DOHH2 (cell line): ENCODE data around the gene ZNRF3.

Experiments used
- H3F3A ChIP-seq: fragments of 200-600 bp; sonication (generic), shearing (Covaris generic); 2 replicates; pipeline ENCODE4 v1.6.0; 2016; ENCODE audit warnings: antibody characterized with exemption, mild to moderate bottlenecking; ENCODE audit not compliant: control insufficient read depth, insufficient read depth
- H3K27ac ChIP-seq: fragments of 200-600 bp; sonication (generic); 2 replicates; pipeline ENCODE4 v1.5.1; 2014; ENCODE audit warnings: low read depth, mild to moderate bottlenecking, low read length, moderate library complexity
- H3K27me3 ChIP-seq: fragments of 200-600 bp; sonication (generic); 2 replicates; pipeline ENCODE4 v1.6.1; 2014; ENCODE audit warnings: mild to moderate bottlenecking, low read length, mixed read lengths; ENCODE audit not compliant: control insufficient read depth
- H3K36me3 ChIP-seq: fragments of 200-600 bp; sonication (generic); 2 replicates; pipeline ENCODE4 v1.6.1; 2014; ENCODE audit warnings: mild to moderate bottlenecking, low read length, moderate library complexity, mixed read lengths; ENCODE audit not compliant: control insufficient read depth
- H3K4me1 ChIP-seq: fragments of 200-600 bp; sonication (generic); 2 replicates; pipeline ENCODE4 v1.6.1; 2014; ENCODE audit warnings: mild to moderate bottlenecking, low read length, mixed read lengths; ENCODE audit not compliant: control insufficient read depth
- H3K4me2 ChIP-seq: fragments of 200-600 bp; sonication (generic); 2 replicates; pipeline ENCODE4 v1.6.0; 2014; ENCODE audit warnings: mild to moderate bottlenecking, low read length, moderate library complexity
- H3K4me3 ChIP-seq: fragments of 200-600 bp; sonication (generic); 2 replicates; pipeline ENCODE4 v1.5.1; 2014; ENCODE audit warnings: mild to moderate bottlenecking, low read length, mixed read lengths
- H3K79me2 ChIP-seq: fragments of 200-600 bp; sonication (generic); 2 replicates; pipeline ENCODE4 v1.6.1; 2014; ENCODE audit warnings: mild to moderate bottlenecking, low read length, mixed read lengths; ENCODE audit not compliant: control insufficient read depth
- H3K9me2 ChIP-seq: fragments of 200-600 bp; sonication (generic); replicated peaks from 2 replicates; pipeline ENCODE4 v1.6.1; 2014; ENCODE audit warnings: mild to moderate bottlenecking, low read length, mixed read lengths; ENCODE audit not compliant: control insufficient read depth
- H3K9me3 ChIP-seq: fragments of 200-600 bp; sonication (generic); 2 replicates; pipeline ENCODE4 v1.6.1; 2014; ENCODE audit warnings: antibody characterized with exemption, low read length, mixed read lengths; ENCODE audit not compliant: control insufficient read depth, insufficient read depth
- H4K20me1 ChIP-seq: fragments of 200-600 bp; sonication (generic); 2 replicates; pipeline ENCODE4 v1.6.0; 2014; ENCODE audit warnings: low read depth, mild to moderate bottlenecking, antibody characterized with exemption, low read length, moderate library complexity; ENCODE audit not compliant: control insufficient read depth, insufficient read depth
- EZH2phosphoT487 ChIP-seq: fragments of 200-600 bp; sonication (generic); IDR thresholded peaks from 2 replicates; pipeline ENCODE4 v1.6.1; 2017; ENCODE audit warnings: borderline replicate concordance, mild to moderate bottlenecking, antibody characterized with exemption, low read length, moderate library complexity, mixed read lengths
- TF ChIP-seq, protein P1 (sequence below): fragments of 200-600 bp; sonication (generic); IDR thresholded peaks from one replicate; pipeline ENCODE4 v1.5.1; 2014; ENCODE audit warnings: antibody characterized with exemption, mild to moderate bottlenecking, low read depth, low read length; ENCODE audit not compliant: poor library complexity, severe bottlenecking

The ZNRF3 gene

DNA sequence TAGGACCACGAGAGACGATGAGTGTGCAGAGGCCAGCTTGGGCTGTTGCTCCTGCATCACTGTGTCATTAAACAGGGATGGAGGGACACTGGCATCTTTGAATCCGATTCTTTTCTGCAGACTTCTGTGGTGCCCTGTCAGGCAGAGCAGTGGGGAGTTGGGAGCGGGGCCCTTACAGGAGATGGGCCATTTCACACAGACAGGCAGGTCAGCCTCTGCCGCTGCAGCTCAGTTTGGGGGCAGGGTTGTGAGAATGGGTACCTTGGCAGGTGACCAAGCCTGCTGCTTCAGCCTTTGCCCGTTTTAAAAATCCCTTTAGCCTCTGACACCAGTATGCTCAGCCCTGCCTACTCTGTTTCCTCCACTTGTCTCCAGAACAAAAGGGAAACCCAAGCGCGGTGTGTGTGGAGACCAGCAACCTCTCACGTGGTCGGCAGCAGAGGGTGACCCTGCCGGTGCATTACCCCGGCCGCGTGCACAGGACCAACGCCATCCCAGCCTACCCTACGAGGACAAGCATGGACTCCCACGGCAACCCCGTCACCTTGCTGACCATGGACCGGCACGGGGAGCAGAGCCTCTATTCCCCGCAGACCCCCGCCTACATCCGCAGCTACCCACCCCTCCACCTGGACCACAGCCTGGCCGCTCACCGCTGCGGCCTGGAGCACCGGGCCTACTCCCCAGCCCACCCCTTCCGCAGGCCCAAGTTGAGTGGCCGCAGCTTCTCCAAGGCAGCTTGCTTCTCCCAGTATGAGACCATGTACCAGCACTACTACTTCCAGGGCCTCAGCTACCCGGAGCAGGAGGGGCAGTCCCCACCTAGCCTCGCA lies 165.7 kb downstream of the ZNRF3 start:
- Histone ChIP-seq H3K4me2 (no peak overlapping the region), H3K79me2 (no peaks in the 10 kb centered on the region), H3K27me3 (no peaks in the 10 kb centered on the region), H3K36me3 (no peaks in the 10 kb centered on the region), H3K4me1 (no peaks in the 10 kb centered on the region), H3K27ac (no peak overlapping the region), H3K9me2 (no peaks in the 10 kb centered on the region), H3F3A (no peaks in the 10 kb centered on the region), H3K4me3 (no peak overlapping the region), H3K9me3 (no peaks in the 10 kb centered on the region), H4K20me1 (no peaks in the 10 kb centered on the region)
- TF ChIP-seq EZH2phosphoT487: no peak
- TF ChIP-seq, protein P1, sequence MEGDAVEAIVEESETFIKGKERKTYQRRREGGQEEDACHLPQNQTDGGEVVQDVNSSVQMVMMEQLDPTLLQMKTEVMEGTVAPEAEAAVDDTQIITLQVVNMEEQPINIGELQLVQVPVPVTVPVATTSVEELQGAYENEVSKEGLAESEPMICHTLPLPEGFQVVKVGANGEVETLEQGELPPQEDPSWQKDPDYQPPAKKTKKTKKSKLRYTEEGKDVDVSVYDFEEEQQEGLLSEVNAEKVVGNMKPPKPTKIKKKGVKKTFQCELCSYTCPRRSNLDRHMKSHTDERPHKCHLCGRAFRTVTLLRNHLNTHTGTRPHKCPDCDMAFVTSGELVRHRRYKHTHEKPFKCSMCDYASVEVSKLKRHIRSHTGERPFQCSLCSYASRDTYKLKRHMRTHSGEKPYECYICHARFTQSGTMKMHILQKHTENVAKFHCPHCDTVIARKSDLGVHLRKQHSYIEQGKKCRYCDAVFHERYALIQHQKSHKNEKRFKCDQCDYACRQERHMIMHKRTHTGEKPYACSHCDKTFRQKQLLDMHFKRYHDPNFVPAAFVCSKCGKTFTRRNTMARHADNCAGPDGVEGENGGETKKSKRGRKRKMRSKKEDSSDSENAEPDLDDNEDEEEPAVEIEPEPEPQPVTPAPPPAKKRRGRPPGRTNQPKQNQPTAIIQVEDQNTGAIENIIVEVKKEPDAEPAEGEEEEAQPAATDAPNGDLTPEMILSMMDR: no peak

GRCh38 chr22:29049655-29050263 lies 166.4 kb downstream of the ZNRF3 start:
- Histone ChIP-seq H3K27me3 (no peaks in the 10 kb centered on the region), H3K4me2 (no peak overlapping the region), H3K36me3 (no peaks in the 10 kb centered on the region), H4K20me1 (no peaks in the 10 kb centered on the region), H3K9me2 (no peaks in the 10 kb centered on the region), H3K4me1 (no peaks in the 10 kb centered on the region), H3K9me3 (no peaks in the 10 kb centered on the region), H3F3A (no peaks in the 10 kb centered on the region), H3K27ac (no peak overlapping the region), H3K4me3 (no peak overlapping the region), H3K79me2 (no peaks in the 10 kb centered on the region)
- TF ChIP-seq EZH2phosphoT487: no peak
- TF ChIP-seq, protein P1: no peak

DNA sequence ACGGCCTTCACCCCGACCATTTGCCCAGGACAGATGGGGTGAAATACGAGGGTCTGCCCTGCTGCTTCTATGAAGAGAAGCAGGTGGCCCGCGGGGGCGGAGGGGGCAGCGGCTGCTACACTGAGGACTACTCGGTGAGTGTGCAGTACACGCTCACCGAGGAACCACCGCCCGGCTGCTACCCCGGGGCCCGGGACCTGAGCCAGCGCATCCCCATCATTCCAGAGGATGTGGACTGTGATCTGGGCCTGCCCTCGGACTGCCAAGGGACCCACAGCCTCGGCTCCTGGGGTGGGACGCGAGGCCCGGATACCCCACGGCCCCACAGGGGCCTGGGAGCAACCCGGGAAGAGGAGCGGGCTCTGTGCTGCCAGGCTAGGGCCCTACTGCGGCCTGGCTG lies 167.1 kb downstream of the ZNRF3 start:
- Histone ChIP-seq H3K36me3 (no peaks in the 10 kb centered on the region), H3K4me2 (no peak overlapping the region), H3K27ac (no peak overlapping the region), H3F3A (no peaks in the 10 kb centered on the region), H3K9me3 (no peaks in the 10 kb centered on the region), H3K79me2 (no peaks in the 10 kb centered on the region), H3K9me2 (no peaks in the 10 kb centered on the region), H3K4me3 (no peak overlapping the region), H3K4me1 (no peaks in the 10 kb centered on the region), H3K27me3 (no peaks in the 10 kb centered on the region), H4K20me1 (no peaks in the 10 kb centered on the region)
- TF ChIP-seq, protein P1: no peak
- no peak for TF ChIP-seq EZH2phosphoT487
